IMR-90 (cell line): ENCODE measurements around the gene ENDOG. TPM values are rescaled to one million over a fixed set of nuclear protein-coding genes. Genes with fewer than 3 reads are reported as not detected.

Experiments used
- ATAC-seq: fragments of 200-7000 bp; cut with Tn5 transposase; 2 replicates; pipeline ENCODE4 v1.9.1; 2020; ENCODE audit warnings: low read depth, mild to moderate bottlenecking, moderate library complexity
- BruUV-seq: library from RNA; stranded (reverse); fragments of 400-500 nt; replicated peaks from 2 replicates; lab custom pipeline; 2021; lab: Mats Ljungman, UMichigan
- CTCF ChIA-PET: fragments of 300-600 bp; formaldehyde crosslinking; extraction: SDS; loops from one replicate; lab custom pipeline; 2021; ENCODE audit warnings: antibody characterized with exemption; lab: Yijun Ruan, JAX
- POLR2A ChIA-PET: fragments of 300-600 bp; sonication (Branson Sonifier 250); formaldehyde crosslinking; loops from one replicate; lab custom pipeline; 2022; ENCODE audit warnings: antibody characterized with exemption; ENCODE audit not compliant: unreplicated experiment; lab: Charles Lee
- DNase-seq: peaks from one replicate; pipeline ENCODE4 v3.0.0; 2013
- H2AFZ ChIP-seq: replicated peaks from 2 replicates; pipeline ENCODE3; 2013; ENCODE audit warnings: low read length, mild to moderate bottlenecking; ENCODE audit not compliant: poor library complexity
- H2AK5ac ChIP-seq: 2 replicates; pipeline ENCODE4 v1.6.1; 2013; ENCODE audit warnings: low read depth, low read length, inconsistent platforms
- H2AK9ac ChIP-seq: replicated peaks from 2 replicates; pipeline ENCODE3; 2013; ENCODE audit warnings: mild to moderate bottlenecking, low read depth, low read length, moderate library complexity; ENCODE audit not compliant: poor library complexity
- H2BK120ac ChIP-seq: 2 replicates; pipeline ENCODE4 v1.6.1; 2013; ENCODE audit warnings: low read depth, low read length, inconsistent platforms
- H2BK15ac ChIP-seq: 3 replicates; pipeline ENCODE4 v1.6.1; 2013; ENCODE audit warnings: low read depth, low read length, inconsistent platforms
- H2BK20ac ChIP-seq: 2 replicates; pipeline ENCODE4 v1.6.1; 2013; ENCODE audit warnings: low read depth, mild to moderate bottlenecking, inconsistent platforms, low read length, moderate library complexity
- H2BK5ac ChIP-seq: 2 replicates; pipeline ENCODE4 v1.6.1; 2013; ENCODE audit warnings: mild to moderate bottlenecking, low read depth, low read length, inconsistent platforms; ENCODE audit not compliant: poor library complexity, severe bottlenecking
- H3K14ac ChIP-seq: replicated peaks from 2 replicates; pipeline ENCODE4 v1.6.1; 2013; ENCODE audit warnings: low read depth, low read length, inconsistent platforms
- H3K18ac ChIP-seq: 2 replicates; pipeline ENCODE4 v1.6.1; 2013; ENCODE audit warnings: low read depth, low read length, control low read depth
- H3K23ac ChIP-seq: 2 replicates; pipeline ENCODE4 v1.6.1; 2013; ENCODE audit warnings: low read depth, low read length, inconsistent platforms
- H3K27ac ChIP-seq: 2 replicates; pipeline ENCODE4 v1.5.1; 2013; ENCODE audit warnings: mild to moderate bottlenecking, control low read depth, low read length; ENCODE audit not compliant: insufficient read depth
- H3K27me3 ChIP-seq: 2 replicates; pipeline ENCODE4 v1.6.1; 2013; ENCODE audit warnings: low read length; ENCODE audit not compliant: control insufficient read depth, insufficient read depth
- H3K36me3 ChIP-seq: 2 replicates; pipeline ENCODE4 v1.6.1; 2013; ENCODE audit warnings: low read length, mixed read lengths; ENCODE audit not compliant: control insufficient read depth, insufficient read depth
- H3K4ac ChIP-seq: 2 replicates; pipeline ENCODE4 v1.6.1; 2013; ENCODE audit warnings: low read depth, low read length, inconsistent platforms
- H3K4me1 ChIP-seq: 2 replicates; pipeline ENCODE4 v1.6.1; 2013; ENCODE audit warnings: low read length, mixed read lengths; ENCODE audit not compliant: control insufficient read depth, insufficient read depth
- H3K4me2 ChIP-seq: 2 replicates; pipeline ENCODE4 v1.6.1; 2013; ENCODE audit warnings: low read depth, mild to moderate bottlenecking, control low read depth, low read length, moderate library complexity
- H3K4me3 ChIP-seq: 2 replicates; pipeline ENCODE4 v1.5.1; 2013; ENCODE audit warnings: low read depth, mild to moderate bottlenecking, control low read depth, low read length, moderate library complexity; ENCODE audit not compliant: insufficient read depth
- H3K56ac ChIP-seq: 2 replicates; pipeline ENCODE4 v1.6.1; 2013; ENCODE audit warnings: low read length, inconsistent platforms; ENCODE audit not compliant: insufficient read depth; ENCODE audit errors: extremely low read depth
- H3K79me1 ChIP-seq, 2 experiments: 2 replicates each; pipeline ENCODE4 v1.6.1; 2013; ENCODE audit warnings: low read length in 2 of 2, inconsistent platforms in 1 of 2, low read depth in 1 of 2
- H3K9ac ChIP-seq: 2 replicates; pipeline ENCODE4 v1.6.1; 2013; ENCODE audit warnings: low read depth, low read length, control low read depth
- H3K9me1 ChIP-seq: 2 replicates; pipeline ENCODE4 v1.6.1; 2013; ENCODE audit warnings: low read length, inconsistent platforms; ENCODE audit not compliant: insufficient read depth
- H3K9me3 ChIP-seq: 2 replicates; pipeline ENCODE4 v1.6.1; 2013; ENCODE audit warnings: low read length; ENCODE audit not compliant: control insufficient read depth, insufficient read depth
- H4K20me1 ChIP-seq: 2 replicates; pipeline ENCODE4 v1.6.1; 2013; ENCODE audit warnings: low read length, inconsistent platforms; ENCODE audit not compliant: insufficient read depth
- H4K5ac ChIP-seq: 2 replicates; pipeline ENCODE4 v1.6.1; 2013; ENCODE audit warnings: mild to moderate bottlenecking, low read depth, low read length, control low read depth
- H4K8ac ChIP-seq, 2 experiments: 2 replicates each; pipeline ENCODE4 v1.6.1; 2013; ENCODE audit warnings: low read depth in 2 of 2, low read length in 2 of 2, control low read depth in 1 of 2, inconsistent platforms in 1 of 2
- H4K91ac ChIP-seq: 2 replicates; pipeline ENCODE4 v1.6.1; 2013; ENCODE audit warnings: low read depth, low read length, inconsistent platforms; ENCODE audit not compliant: insufficient read depth
- CEBPB ChIP-seq: IDR thresholded peaks from 2 replicates; pipeline ENCODE4 v1.6.1; 2012; ENCODE audit warnings: low read depth, low read length, improper control_type of control experiment
- CHD1 ChIP-seq: IDR thresholded peaks from 2 replicates; pipeline ENCODE4 v1.6.1; 2012; ENCODE audit warnings: low read depth, low read length, improper control_type of control experiment
- MAZ ChIP-seq: IDR thresholded peaks from 2 replicates; pipeline ENCODE4 v1.6.1; 2012; ENCODE audit warnings: low read depth, mild to moderate bottlenecking, low read length, improper control_type of control experiment, moderate library complexity, borderline replicate concordance
- RAD21 ChIP-seq: IDR thresholded peaks from 2 replicates; pipeline ENCODE4 v1.6.1; 2012; ENCODE audit warnings: low read length, improper control_type of control experiment
- WGBS, 2 experiments: methylation state at CpG; one replicate each; pipeline versions ENCODE4 v1.1.5 to v1.1.7; 2013; ENCODE audit warnings: missing lambda C conversion rate in 2 of 2; ENCODE audit not compliant: insufficient read length in 1 of 2; ENCODE audit errors: extremely low coverage in 2 of 2; 5-methylcytosine and 5-hydroxymethylcytosine counted together
- dilution Hi-C: fragments of 300-500 bp; cut with HindIII; formaldehyde crosslinking; loops from one replicate; pipeline ENCODE4 v1.14.3; 2018; ENCODE audit warnings: low sequenced_read_pairs; ENCODE audit not compliant: unreplicated experiment
- in situ Hi-C: fragments of 300-500 bp; cut with MboI; formaldehyde crosslinking; loops from 3 replicates; pipeline ENCODE4 v1.14.3; 2019; ENCODE audit warnings: low sequenced_read_pairs, inconsistent platforms, mixed read lengths
- intact Hi-C: fragments of 100-400 bp; cut with micrococcal nuclease; formaldehyde crosslinking; loops from 2 replicates; pipeline ENCODE4 v1.10.0; 2022
- polyA plus RNA-seq, 3 experiments: library from polyadenylated mRNA; depleted of rRNA; stranded (reverse); fragments of >200 nt; gene quantifications; 2 replicates each; pipeline ENCODE4 v1.2.3, GENCODE V29; 2012; ENCODE audit warnings: low replicate concordance in 1 of 3
- total RNA-seq: library from RNA; depleted of rRNA; stranded (reverse); fragments of >200 nt; gene quantifications from 2 replicates; pipeline ENCODE4 v1.2.3, GENCODE V29; 2012
- TF ChIP-seq, protein P1 (sequence below): fragments of 150-350 bp; IDR thresholded peaks from 2 replicates; pipeline ENCODE4 v1.6.1; 2016; ENCODE audit warnings: low read depth, mild to moderate bottlenecking, low read length, moderate library complexity, borderline replicate concordance
- TF ChIP-seq, protein P2 (sequence below): conservative IDR thresholded peaks from 2 replicates; pipeline ENCODE4 v1.5.1; 2012; ENCODE audit warnings: mild to moderate bottlenecking, low read depth, low read length, improper control_type of control experiment

The ENDOG gene
- total and polyA plus RNA-seq, 2 of the 4 experiments (the other 2 are of a cell fraction), result 9.9 to 16.2 TPM

- Histone ChIP-seq H3K18ac (no peak overlapping the region), H4K20me1 (no peaks in the 10 kb centered on the region), H2AK5ac (no peak overlapping the region), H3K4me3 (no peak overlapping the region), H2BK15ac (no peak overlapping the region), H2BK5ac (no peak overlapping the region), H3K56ac (no peak overlapping the region), H3K4me1 (no peaks in the 10 kb centered on the region), H3K27me3 (no peaks in the 10 kb centered on the region), H3K9me3 (no peaks in the 10 kb centered on the region), H2BK120ac (no peak overlapping the region), H3K9me1 (no peaks in the 10 kb centered on the region), H4K91ac (no peak overlapping the region), H2AK9ac (no peak overlapping the region), H3K23ac (no peak overlapping the region), H4K8ac (no peak overlapping the region), H3K4me2 (no peak overlapping the region), H3K27ac (no peak overlapping the region), H3K79me1 (no peaks in the 10 kb centered on the region), H3K36me3 (peaks cover 33% of the 10 kb centered on the region), H3K14ac (no peak overlapping the region), H3K9ac (no peak overlapping the region), H2AFZ (no peak overlapping the region), H3K4ac (no peak overlapping the region), H4K5ac (no peak overlapping the region), H2BK20ac (no peak overlapping the region)
- TF ChIP-seq, protein P1, sequence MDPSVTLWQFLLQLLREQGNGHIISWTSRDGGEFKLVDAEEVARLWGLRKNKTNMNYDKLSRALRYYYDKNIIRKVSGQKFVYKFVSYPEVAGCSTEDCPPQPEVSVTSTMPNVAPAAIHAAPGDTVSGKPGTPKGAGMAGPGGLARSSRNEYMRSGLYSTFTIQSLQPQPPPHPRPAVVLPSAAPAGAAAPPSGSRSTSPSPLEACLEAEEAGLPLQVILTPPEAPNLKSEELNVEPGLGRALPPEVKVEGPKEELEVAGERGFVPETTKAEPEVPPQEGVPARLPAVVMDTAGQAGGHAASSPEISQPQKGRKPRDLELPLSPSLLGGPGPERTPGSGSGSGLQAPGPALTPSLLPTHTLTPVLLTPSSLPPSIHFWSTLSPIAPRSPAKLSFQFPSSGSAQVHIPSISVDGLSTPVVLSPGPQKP, result no peak
- TF ChIP-seq, protein P2, sequence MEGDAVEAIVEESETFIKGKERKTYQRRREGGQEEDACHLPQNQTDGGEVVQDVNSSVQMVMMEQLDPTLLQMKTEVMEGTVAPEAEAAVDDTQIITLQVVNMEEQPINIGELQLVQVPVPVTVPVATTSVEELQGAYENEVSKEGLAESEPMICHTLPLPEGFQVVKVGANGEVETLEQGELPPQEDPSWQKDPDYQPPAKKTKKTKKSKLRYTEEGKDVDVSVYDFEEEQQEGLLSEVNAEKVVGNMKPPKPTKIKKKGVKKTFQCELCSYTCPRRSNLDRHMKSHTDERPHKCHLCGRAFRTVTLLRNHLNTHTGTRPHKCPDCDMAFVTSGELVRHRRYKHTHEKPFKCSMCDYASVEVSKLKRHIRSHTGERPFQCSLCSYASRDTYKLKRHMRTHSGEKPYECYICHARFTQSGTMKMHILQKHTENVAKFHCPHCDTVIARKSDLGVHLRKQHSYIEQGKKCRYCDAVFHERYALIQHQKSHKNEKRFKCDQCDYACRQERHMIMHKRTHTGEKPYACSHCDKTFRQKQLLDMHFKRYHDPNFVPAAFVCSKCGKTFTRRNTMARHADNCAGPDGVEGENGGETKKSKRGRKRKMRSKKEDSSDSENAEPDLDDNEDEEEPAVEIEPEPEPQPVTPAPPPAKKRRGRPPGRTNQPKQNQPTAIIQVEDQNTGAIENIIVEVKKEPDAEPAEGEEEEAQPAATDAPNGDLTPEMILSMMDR, result no peak
- TF ChIP-seq RAD21 (no peak), MAZ (no peak), CEBPB (no peak), CHD1 (no peak)
- in situ Hi-C loops (no loop called here), intact Hi-C loops (no loop called here), dilution Hi-C loops (no loop called here)
- no TSS peak for BruUV-seq
- POLR2A ChIA-PET, result no interaction called here
- WGBS, 2 experiments, result 100% methylated on average over 1 of the region's 3 CpGs; no CpG with 5 or more reads in 1 of the 2 experiments
- no peak for DNase-seq
- CTCF ChIA-PET, result no interaction called here
- ATAC-seq, result no peak
Observed at GRCh38 chr9:128808543-128808942, 9.8 kb upstream of the ENDOG start.
